GM19372 (cell line): Measurements from ENCODE around the gene ANAPC4.
"Not testable (repeated sequence)": the region's sequence is repeated elsewhere in the genome, so short reads cannot be mapped to it uniquely, and the experiment has no call there.

Experiments used
- ATAC-seq: cut with Tn5 transposase; IDR thresholded peaks from one replicate; pipeline ENCODE4 v1.9.1; 2021; ENCODE audit warnings: mild to moderate bottlenecking, low read depth, moderate library complexity; ENCODE audit not compliant: unreplicated experiment

Gene ANAPC4

GRCh38 chr4:25376754-25377571 is at the start of gene ANAPC4:
TSS of gene ANAPC4 (plus strand) at chr4:25377263. CDS start at chr4:25377428, 165 bp downstream.
- ATAC-seq = peak; percentile 96

- not testable (repeated sequence) for ATAC-seq
Observed at GRCh38 chr4:25328463-25328862, 48.6 kb upstream of the ANAPC4 start.

DNA sequence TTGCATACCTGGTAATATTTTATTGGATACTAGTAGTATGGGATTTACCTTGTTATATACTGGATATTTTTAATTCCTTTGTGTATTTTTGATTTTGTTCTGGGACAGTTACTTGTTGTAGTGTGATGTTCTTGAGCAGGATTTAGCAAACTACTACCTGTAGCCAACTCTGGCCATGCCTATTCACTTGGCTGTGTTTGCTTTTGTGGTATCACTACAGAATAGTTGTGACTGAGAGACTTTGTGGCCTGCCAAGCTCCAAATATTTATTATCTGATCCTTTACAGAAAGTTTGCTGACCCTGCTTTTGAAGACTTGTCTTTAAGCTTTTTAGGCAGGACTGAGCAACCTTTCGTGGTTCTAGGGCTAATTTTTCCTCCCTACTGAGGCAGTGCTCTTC is 46.7 kb upstream of the ANAPC4 start:
- ATAC-seq = peak; percentile 14

GRCh38 chr4:25330905-25331808 is 45.9 kb upstream of the ANAPC4 start:
- peak; percentile 90 for ATAC-seq

DNA sequence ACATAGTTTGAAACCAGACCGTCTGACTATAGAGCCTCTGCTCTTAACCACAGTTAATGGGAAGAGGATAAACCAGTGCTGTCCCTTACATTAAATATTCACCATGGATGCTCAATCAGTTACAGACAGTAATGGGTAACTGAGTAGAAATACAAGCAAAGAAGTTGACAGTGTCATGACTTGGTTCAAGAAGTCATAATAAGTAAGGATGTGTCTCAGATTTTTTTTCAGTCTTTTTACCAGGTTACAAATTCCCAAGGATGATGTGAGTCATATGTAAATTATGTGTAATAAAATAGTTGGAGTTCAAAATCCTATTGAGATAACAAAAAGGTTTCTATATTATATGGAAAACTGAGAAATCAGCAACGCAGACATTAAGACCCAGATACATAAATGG is 33.4 kb upstream of the ANAPC4 start:
- ATAC-seq = no peak

DNA sequence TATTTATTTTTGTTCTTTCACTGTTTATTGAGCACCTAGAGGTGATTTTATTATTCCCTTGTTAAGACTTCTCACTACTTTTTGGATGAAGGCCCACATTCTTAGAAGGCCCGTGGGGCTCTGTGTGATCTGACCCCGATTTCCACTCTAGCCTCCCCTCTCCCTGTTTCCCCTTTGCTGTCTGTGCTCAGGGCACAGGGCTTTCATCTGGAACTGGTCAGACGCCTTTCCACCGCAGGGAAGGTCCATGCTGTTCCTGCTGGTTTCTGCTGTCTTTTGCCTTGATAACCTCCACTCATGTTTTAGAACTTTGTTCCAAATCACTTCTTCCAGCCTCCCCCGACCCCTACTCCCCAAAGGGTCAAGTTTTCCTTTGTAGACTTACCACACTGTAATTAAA is 31.3 kb upstream of the ANAPC4 start:
- no peak for ATAC-seq

DNA sequence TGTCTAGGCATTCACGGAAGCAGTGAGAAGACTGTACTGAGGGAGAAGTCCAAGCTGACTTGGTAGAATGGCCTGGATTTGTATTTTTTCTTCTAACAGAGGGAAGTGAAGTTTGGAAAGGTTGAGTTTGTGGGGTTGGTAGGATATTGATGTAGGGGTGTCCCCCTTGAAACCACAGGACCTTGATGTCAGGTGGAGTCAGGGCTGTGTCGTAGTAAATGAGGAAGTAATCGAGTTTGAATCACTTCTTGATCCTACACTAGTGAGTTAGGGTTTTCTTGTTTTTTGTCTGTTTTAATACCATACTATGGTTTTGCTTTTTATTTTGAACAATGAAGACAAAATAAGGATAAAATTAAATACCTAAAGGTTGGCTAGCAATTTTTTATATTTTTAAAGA is 30.1 kb upstream of the ANAPC4 start:
- peak; percentile 61 for ATAC-seq

GRCh38 chr4:25347473-25347872 is 29.6 kb upstream of the ANAPC4 start:
- ATAC-seq = no peak

DNA sequence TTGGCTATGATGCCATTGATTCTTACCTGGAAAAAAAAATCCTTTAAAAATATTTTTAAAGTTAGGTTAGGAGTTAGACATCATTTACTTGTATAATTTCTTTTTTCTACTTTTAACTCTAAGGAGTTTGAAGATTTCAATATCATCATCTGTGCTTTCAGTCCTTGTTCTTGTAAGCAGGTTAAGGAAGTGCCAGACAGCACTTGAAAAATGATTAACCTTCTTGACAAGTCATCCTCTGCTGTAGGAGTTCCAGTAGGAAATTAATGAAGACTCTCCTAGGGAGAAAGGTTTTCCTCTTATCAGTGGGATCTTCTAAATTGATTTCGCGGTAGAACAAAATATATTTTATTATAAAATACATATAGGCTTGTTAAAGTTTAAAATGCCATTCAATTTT is 29.1 kb upstream of the ANAPC4 start:
- ATAC-seq = no peak

GRCh38 chr4:25350561-25350960 is 26.5 kb upstream of the ANAPC4 start:
- ATAC-seq = no peak

GRCh38 chr4:25351777-25352416 is 25.2 kb upstream of the ANAPC4 start:
- ATAC-seq = no peak

GRCh38 chr4:25356068-25356467 is 21.0 kb upstream of the ANAPC4 start:
- ATAC-seq = no peak

DNA sequence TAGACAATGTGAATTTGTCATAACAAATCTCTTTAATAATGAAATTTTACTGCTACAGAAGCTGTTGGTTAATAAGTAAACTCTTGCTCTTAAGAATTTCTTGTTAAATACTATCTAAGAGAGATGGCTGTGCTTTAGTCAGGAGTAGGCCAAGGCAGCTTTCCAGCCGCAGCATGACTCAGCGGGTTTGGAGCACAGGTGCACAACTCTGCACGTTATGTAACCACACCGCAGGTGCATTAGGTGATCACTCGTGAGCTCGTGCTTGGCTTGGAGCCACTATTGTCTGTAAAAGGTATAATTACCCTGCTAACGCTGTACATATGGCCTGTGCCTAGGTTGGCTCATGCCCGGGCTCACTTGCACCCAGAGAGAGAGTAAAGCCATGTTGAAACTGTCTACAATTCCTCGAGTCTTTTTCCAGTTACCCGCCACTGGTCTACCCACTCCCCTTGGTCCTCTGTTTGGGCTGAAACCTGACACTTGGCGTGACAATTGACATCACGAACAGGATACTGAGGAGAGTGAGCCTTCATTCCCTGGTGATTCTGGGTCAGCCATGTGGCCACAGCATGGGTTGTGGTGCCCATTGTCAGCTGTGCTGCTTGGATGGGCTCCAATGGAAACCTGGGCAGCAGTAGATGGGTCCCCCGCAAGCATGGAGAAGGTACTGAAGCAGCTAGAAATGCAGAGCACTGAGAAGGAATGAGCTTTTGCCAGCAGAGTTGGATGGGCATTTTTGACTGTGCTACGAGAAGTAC is 18.4 kb upstream of the ANAPC4 start:
- no peak for ATAC-seq

DNA sequence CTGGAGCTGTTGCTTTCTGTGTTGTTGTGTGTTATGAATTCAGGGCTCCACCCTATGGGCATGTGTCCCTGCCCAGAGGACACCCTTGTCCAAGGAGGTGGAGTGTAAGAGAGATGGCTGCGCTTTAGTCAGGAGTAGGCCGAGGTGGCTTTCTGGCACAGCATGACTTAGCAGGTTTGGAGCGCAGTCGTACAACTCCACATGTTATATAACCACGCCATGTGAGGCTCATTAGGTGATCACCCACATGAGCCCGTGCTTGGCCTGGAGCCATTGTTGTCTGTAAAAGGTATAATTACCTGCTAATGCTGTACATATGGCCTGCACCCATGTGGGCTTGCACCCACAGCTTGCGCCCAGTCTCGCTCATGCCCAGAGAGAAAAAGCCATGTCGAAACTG is 15.8 kb upstream of the ANAPC4 start:
- ATAC-seq = no peak

- no peak for ATAC-seq
Observed at GRCh38 chr4:25367004-25367621, 9.9 kb upstream of the ANAPC4 start.

DNA sequence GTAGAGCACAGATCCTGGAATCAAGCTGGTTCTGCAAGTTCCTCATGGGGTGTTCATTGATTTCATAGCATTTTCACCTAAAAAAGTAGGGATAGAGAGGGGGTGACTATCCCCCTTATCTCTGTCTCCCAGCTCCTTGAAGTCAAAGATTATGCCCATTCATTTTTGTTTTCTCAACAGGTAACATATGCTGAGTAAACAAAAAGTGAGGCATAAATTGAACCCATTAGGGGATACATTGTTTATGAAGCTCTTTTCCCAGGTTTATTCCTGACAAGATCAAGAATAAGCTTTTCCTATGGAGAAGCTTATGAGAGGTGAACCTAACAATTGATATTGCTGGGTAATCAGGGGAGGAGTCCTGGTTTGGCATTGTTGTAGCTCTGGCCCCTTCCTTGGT is 9.2 kb upstream of the ANAPC4 start:
- no peak for ATAC-seq

DNA sequence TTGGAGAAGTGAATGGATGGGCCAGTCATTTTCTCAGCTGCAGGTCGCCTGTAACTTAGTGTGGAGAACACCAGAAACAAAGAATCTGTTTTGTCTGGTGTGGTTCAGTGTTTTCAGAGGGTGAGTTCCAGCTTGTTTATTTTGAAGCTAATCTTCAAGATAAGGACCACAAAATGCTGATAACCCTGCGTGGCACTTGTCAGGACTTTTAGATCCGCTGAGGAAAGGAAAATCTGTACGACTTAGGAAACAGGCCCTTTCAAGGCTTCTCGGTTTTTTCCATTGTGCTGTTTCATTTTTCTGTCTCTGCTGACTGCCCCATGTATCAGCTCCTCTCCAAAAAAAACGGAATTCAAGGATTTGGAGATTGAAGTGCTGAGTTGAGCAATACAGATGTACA is 8.7 kb upstream of the ANAPC4 start:
- no peak for ATAC-seq

DNA sequence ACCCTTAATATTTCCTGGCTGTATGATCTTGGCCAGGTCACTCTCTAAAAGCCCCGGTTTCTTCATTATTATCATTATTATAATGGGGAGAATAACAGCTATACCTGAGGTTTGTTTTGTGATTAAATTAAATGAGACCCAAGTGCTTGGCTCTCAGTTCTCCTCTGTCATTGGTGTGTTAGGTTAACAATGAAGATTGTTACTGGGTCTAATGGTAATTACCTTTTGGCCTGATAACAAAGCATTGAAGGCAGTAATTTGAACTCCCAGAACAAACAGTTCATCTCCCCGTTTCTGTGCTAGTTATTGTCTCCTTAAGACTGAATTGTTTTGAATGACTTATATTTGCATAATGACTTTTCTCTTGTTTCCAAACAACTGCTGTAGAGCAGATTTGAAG is 6.8 kb upstream of the ANAPC4 start:
- no peak for ATAC-seq

DNA sequence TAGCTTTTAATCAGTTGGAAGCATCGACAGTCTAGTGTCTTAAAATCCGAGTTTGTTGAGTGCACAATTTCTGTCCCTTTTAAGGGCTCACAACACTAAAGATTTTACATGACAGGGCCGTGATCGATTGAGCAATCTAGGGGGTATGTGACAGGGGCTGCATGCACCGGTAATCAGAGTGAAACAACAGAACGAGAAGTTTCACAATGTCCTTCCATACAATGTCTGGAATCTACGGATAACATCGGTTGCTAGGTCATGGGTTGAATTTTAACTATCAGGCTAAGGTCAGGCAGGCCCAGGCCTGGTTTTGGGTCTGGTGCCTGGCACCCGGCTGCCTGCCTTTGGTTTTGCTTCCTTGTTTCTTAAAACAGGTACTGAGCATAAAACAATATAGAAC is 4.5 kb upstream of the ANAPC4 start:
- not testable (repeated sequence) for ATAC-seq
